T-helper 2 cell treated with Interferon-gamma antibody and Interleukin-4, amounts not matched to agents 100 ng/mL and 5 ng/mL, for 36 hours (primary cell): ENCODE measurements around the gene HYOU1. TPM values are rescaled to one million over a fixed set of nuclear protein-coding genes. Genes with fewer than 3 reads are reported as not detected.

Experiments used
- total RNA-seq: library from RNA; stranded (reverse); gene quantifications from 2 replicates; pipeline ENCODE4 v1.2.3, GENCODE V29; 2022

HYOU1 gene
- total RNA-seq, 1 donor from 2014 or later = 217 TPM

Other genes with a start within 250 kb of the HYOU1 start
- 0.30 and 0.41 TPM in 2 replicates for gene CXCR5, start 173.3 kb downstream of the HYOU1 start, total RNA-seq
- gene BCL9L, start 131.3 kb downstream of the HYOU1 start, total RNA-seq = 54.8 and 56.5 TPM in 2 replicates
- not detected in 2 replicates for gene UPK2, start 100.9 kb downstream of the HYOU1 start, total RNA-seq
- gene FOXR1, start 85.4 kb downstream of the HYOU1 start, total RNA-seq = not detected in 2 replicates
- gene CENATAC, start 59.1 kb downstream of the HYOU1 start, total RNA-seq = 51.2 and 52.3 TPM in 2 replicates
- gene RPS25, start 38.9 kb downstream of the HYOU1 start, total RNA-seq = 1,476 and 1,513 TPM in 2 replicates
- gene TRAPPC4, start 38.4 kb downstream of the HYOU1 start, total RNA-seq = 82.3 and 86.6 TPM in 2 replicates
- 21.7 and 24.1 TPM in 2 replicates for gene SLC37A4, start 26.3 kb downstream of the HYOU1 start, total RNA-seq
- gene VPS11, start 10.6 kb upstream of the HYOU1 start, total RNA-seq = 31.7 and 36.5 TPM in 2 replicates
- 35.7 and 36.0 TPM in 2 replicates for gene HMBS, start 27.7 kb upstream of the HYOU1 start, total RNA-seq
- 68.0 and 71.5 TPM in 2 replicates for gene DPAGT1, start 44.6 kb upstream of the HYOU1 start, total RNA-seq
- 28.4 and 29.9 TPM in 2 replicates for gene C2CD2L, start 50.1 kb upstream of the HYOU1 start, total RNA-seq
- gene HINFP, start 64.4 kb upstream of the HYOU1 start, total RNA-seq = 39.6 and 44.2 TPM in 2 replicates
- gene ABCG4, start 91.8 kb upstream of the HYOU1 start, total RNA-seq = 0.07 and 0.48 TPM in 2 replicates
- gene NLRX1, start 111.5 kb upstream of the HYOU1 start, total RNA-seq = 23.7 TPM in 2 replicates
- gene NHERF4, start 128.3 kb upstream of the HYOU1 start, total RNA-seq = 0.14 and 0.23 TPM in 2 replicates
- gene CBL, start 149.1 kb upstream of the HYOU1 start, total RNA-seq = 41.1 and 43.4 TPM in 2 replicates